Measurements from ENCODE around the gene DNMT3A. TPM values are rescaled to one million over a fixed set of nuclear protein-coding genes. Genes with fewer than 3 reads are reported as not detected.

DNMT3A gene
- total RNA-seq, 1 donor from 2014 or later, result 58.1 TPM

DNA sequence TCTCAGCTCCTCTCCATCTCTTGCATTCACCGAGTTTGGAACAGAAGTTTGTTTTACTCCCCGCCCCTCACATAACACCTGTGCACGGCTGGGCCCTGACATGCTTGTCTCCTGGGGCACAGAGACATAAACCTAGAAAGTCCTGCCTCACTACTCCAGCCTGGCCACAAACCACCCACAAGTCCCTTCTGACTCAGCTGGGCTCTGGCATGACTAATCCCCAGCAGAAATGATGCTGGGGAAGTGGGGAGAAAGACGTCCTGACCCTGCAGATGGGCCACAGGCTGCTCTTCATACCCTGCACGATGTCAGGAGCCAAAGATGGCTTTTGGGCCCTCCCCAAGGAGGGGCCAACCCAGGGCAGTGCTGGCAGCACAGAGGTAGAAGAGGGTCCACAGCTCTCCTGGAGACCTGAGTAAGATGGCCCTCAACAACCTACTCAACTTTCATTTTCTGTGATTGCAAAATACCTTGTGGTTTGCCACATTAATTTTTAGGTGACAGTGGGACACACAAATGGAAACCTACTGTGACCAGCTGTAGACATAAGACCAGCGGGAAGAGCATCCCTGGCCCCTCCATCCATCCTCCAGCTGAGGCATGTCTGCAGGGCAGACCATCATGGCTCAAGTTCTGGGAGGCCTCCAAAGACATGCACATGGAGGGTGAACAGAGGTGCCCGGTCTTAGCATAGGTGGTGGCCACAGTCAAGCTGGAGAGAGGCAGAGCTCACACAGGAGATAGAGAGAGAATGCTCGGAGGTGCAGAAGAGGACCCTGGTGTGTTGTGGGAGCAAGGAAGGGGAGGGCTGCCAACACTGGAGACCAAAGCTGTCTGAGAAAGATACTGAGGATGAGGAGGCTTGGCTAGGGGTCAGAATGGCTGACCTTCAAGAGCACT is 40.0 kb downstream of the DNMT3A start:
- peak; percentile 85 for DNase-seq (ENCODE audit: low read depth)
- no peak overlapping the region for H3K4me3 Mint-ChIP-seq (ENCODE audit: unreplicated experiment)
- peak; percentile 32 for FAIRE-seq
- Histone ChIP-seq H3K4me3 (ENCODE audit: insufficient read depth, low read depth, low read length) (no peak overlapping the region), H3K27me3 (ENCODE audit: insufficient read depth, low read length) (no peaks in the 10 kb centered on the region), H3K4me1 (ENCODE audit: insufficient read depth, low read length) (peaks cover 13% of the 10 kb centered on the region), H3K36me3 (ENCODE audit: insufficient read depth, low read length) (no peaks in the 10 kb centered on the region), H3K9me3 (ENCODE audit: insufficient read depth, low read depth, low read length) (no peaks in the 10 kb centered on the region), H3K27ac (ENCODE audit: low read depth, low read length) (no peak overlapping the region), H3K9ac (ENCODE audit: low read length) (no peak overlapping the region), H2AFZ (ENCODE audit: low read depth, low read length) (no peak overlapping the region), H3K79me2 (ENCODE audit: insufficient read depth, low read length) (no peaks in the 10 kb centered on the region), H4K20me1 (ENCODE audit: insufficient read depth, low read length) (peaks cover 48% of the 10 kb centered on the region), H3K4me2 (ENCODE audit: low read length) (peak overlapping the region; percentile 49)
- peaks cover 2% of the 10 kb centered on the region for H3K36me3 Mint-ChIP-seq (ENCODE audit: low read depth, unreplicated experiment)
- H3K9me3 Mint-ChIP-seq (ENCODE audit: unreplicated experiment), result no peaks in the 10 kb centered on the region
- H3K27ac Mint-ChIP-seq (ENCODE audit: unreplicated experiment), result peak overlapping the region; percentile 58
- H3K27me3 Mint-ChIP-seq (ENCODE audit: low read depth, unreplicated experiment), result no peaks in the 10 kb centered on the region
- TF ChIP-seq EZH2 (IDR thresholded peaks at IDR 0.05; ENCODE audit: insufficient read depth, low read length), result no peak
- TF ChIP-seq, protein P1, sequence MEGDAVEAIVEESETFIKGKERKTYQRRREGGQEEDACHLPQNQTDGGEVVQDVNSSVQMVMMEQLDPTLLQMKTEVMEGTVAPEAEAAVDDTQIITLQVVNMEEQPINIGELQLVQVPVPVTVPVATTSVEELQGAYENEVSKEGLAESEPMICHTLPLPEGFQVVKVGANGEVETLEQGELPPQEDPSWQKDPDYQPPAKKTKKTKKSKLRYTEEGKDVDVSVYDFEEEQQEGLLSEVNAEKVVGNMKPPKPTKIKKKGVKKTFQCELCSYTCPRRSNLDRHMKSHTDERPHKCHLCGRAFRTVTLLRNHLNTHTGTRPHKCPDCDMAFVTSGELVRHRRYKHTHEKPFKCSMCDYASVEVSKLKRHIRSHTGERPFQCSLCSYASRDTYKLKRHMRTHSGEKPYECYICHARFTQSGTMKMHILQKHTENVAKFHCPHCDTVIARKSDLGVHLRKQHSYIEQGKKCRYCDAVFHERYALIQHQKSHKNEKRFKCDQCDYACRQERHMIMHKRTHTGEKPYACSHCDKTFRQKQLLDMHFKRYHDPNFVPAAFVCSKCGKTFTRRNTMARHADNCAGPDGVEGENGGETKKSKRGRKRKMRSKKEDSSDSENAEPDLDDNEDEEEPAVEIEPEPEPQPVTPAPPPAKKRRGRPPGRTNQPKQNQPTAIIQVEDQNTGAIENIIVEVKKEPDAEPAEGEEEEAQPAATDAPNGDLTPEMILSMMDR (IDR thresholded peaks at IDR 0.05; ENCODE audit: insufficient read depth, low read depth, low read length), result no peak
- peaks cover 32% of the 10 kb centered on the region for H3K4me1 Mint-ChIP-seq (ENCODE audit: low read depth, unreplicated experiment)

DNA sequence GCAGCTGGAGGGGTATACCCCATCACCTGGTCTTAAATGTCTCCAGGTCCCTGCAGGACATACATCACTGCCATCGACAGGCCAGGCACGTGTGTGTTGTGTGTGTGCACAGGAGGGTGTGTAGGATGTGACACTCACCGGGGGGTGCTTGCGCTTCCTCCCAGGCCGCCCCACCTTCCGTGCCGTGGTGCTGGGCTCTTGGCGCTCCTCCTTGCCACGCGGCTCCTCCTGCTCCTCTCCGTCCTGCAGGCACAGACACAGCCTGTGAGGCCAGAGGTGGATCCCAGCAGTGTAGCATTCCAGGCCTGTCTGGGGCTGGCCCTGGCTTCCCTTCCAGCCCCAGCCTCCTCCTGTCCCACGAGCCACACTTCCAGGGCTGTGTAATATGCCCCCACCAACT is 41.7 kb downstream of the DNMT3A start:
- Mint-ChIP-seq H3K9me3 (ENCODE audit: unreplicated experiment) (no peaks in the 10 kb centered on the region), H3K27me3 (ENCODE audit: low read depth, unreplicated experiment) (no peaks in the 10 kb centered on the region), H3K4me1 (ENCODE audit: low read depth, unreplicated experiment) (peaks cover 35% of the 10 kb centered on the region), H3K4me3 (ENCODE audit: unreplicated experiment) (no peak overlapping the region), H3K36me3 (ENCODE audit: low read depth, unreplicated experiment) (peaks cover 2% of the 10 kb centered on the region), H3K27ac (ENCODE audit: unreplicated experiment) (no peak overlapping the region)
- H2AFZ ChIP-seq (ENCODE audit: low read depth, low read length), result no peak overlapping the region
- no peaks in the 10 kb centered on the region for H3K36me3 ChIP-seq (ENCODE audit: insufficient read depth, low read length)
- peaks cover 31% of the 10 kb centered on the region for H4K20me1 ChIP-seq (ENCODE audit: insufficient read depth, low read length)
- DNase-seq (ENCODE audit: low read depth), result no peak
- H3K9me3 ChIP-seq (ENCODE audit: insufficient read depth, low read depth, low read length), result no peaks in the 10 kb centered on the region
- H3K79me2 ChIP-seq (ENCODE audit: insufficient read depth, low read length), result no peaks in the 10 kb centered on the region
- no peak overlapping the region for H3K4me2 ChIP-seq (ENCODE audit: low read length)
- H3K4me3 ChIP-seq (ENCODE audit: insufficient read depth, low read depth, low read length), result no peak overlapping the region
- no peaks in the 10 kb centered on the region for H3K27me3 ChIP-seq (ENCODE audit: insufficient read depth, low read length)
- no peak overlapping the region for H3K27ac ChIP-seq (ENCODE audit: low read depth, low read length)
- no peak overlapping the region for H3K9ac ChIP-seq (ENCODE audit: low read length)
- FAIRE-seq, result no peak
- TF ChIP-seq EZH2 (IDR thresholded peaks at IDR 0.05; ENCODE audit: insufficient read depth, low read length), result no peak
- TF ChIP-seq, protein P1 (IDR thresholded peaks at IDR 0.05; ENCODE audit: insufficient read depth, low read depth, low read length), result no peak
- H3K4me1 ChIP-seq (ENCODE audit: insufficient read depth, low read length), result peaks cover 20% of the 10 kb centered on the region
